Uterus (tissue), 4 donors: Measurements from ENCODE around the gene SND1. TPM values are rescaled to one million over a fixed set of nuclear protein-coding genes. Genes with fewer than 3 reads are reported as not detected.
A peak's percentile ranks its signal among the peaks of the same experiment; 100 is the strongest.

Source experiments
- DNase-seq, 2 donors: peaks; one replicate each; pipeline ENCODE4 v3.0.0-alpha.2; 2019 to 2020
- H3K27ac ChIP-seq, 2 donors: fragments of 200-600 bp; sonication (generic); 1 replicate in 1 of 2; 2 replicates in 1 of 2; pipeline ENCODE4 v1.5.1; 2016 to 2018
- H3K27me3 ChIP-seq, 2 donors: fragments of 200-600 bp; sonication (generic); one replicate each; pipeline ENCODE4 v1.5.1; 2018 to 2019; ENCODE audit warnings: control low read depth in 1 of 2
- H3K36me3 ChIP-seq, 2 donors: fragments of 200-600 bp; sonication (generic); one replicate each; pipeline ENCODE4 v1.5.1; 2019; ENCODE audit warnings: control low read depth in 1 of 2
- H3K4me1 ChIP-seq, 2 donors: fragments of 200-600 bp; sonication (generic); one replicate each; pipeline ENCODE4 v1.5.1; 2018 to 2019; ENCODE audit warnings: control low read depth in 1 of 2
- H3K4me3 ChIP-seq, 2 donors: fragments of 200-600 bp; sonication (generic); 1 replicate in 1 of 2; 2 replicates in 1 of 2; pipeline ENCODE4 v1.5.1; 2018 to 2019; ENCODE audit warnings: mild to moderate bottlenecking in 1 of 2
- H3K9me3 ChIP-seq, 2 donors: fragments of 200-600 bp; sonication (generic); one replicate each; pipeline ENCODE4 v1.5.1; 2019; ENCODE audit warnings: control low read depth in 1 of 2
- POLR2A ChIP-seq, 2 donors: fragments of 450-650 bp; IDR thresholded peaks; one replicate each; pipeline ENCODE4 v1.6.1; 2016; ENCODE audit warnings: antibody characterized with exemption in 2 of 2, mild to moderate bottlenecking in 1 of 2, moderate library complexity in 1 of 2
- intact Hi-C: fragments of 100-400 bp; cut with DNase I; formaldehyde crosslinking; loops from one replicate; pipeline ENCODE4 v1.15.1; 2023; ENCODE audit warnings: low total_unique reads
- total RNA-seq, 4 donors: library from RNA; depleted of rRNA in 3 of 4; stranded (reverse); fragments of >200 nt in 3 of 4; gene quantifications; one replicate each; pipeline versions ENCODE4 v1.1.0 to v1.2.4, GENCODE V29; 2014 to 2023
- TF ChIP-seq, protein P1 (sequence below), 4 experiments: fragments of 200-600 bp in 2 of 4; fragments of 450-650 bp in 2 of 4; sonication (generic) in 2 of 4; IDR thresholded peaks; one replicate each; pipeline ENCODE4 v1.5.1; 2016 to 2019; ENCODE audit warnings: antibody characterized with exemption in 4 of 4, mild to moderate bottlenecking in 2 of 4, moderate library complexity in 1 of 4
- donor health status: DM: yes; HTN: yes; CAD: no.

Gene SND1
- 100 to 1,000 TPM in 2 of 4 donors, 10 to 100 TPM in 2; 54.8 to 192 (median 117) TPM for total RNA-seq

DNA sequence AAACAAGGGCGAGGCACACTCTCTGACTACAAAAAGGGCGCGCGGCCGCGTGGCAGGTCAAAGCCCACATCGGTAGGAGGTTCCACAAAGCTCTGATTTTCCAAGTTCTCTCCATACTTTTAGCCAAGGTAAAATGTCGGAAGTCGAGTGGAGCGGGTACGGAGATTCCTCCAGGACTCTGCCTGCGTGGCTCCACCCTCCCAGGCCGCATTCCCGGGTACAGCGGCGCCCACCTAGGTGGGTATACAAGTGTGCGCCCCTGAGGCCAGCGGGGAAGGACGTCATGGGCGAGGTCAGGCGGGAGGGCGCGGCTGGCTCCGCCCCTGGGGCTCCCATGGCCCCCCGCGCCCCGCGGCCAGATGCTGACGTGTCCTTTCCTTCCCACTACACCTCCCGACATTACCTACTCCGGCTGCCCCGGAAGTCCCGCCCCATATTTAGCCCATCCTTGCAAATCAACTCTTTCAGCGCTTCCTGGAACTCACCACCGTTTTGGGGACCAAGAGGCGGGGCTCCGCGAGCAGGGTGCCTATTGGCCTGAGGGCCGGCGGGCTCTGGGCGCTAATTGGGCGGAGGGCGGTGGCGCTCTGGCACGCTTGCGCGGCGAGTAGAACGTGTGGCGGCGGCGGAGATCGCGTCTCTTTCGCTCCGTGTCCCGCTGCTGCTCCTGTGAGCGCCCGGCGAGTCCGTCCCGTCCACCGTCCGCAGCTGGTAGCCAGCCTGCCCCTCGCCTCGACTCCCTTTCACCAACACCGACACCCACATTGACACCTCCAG, at the start of gene SND1:
TSS of gene SND1 (plus strand) at position 639 of the 777 bp plus-strand sequence. CDS start 180 bp downstream, outside the sequence.
- H3K4me1 ChIP-seq, result no peaks in the 10 kb centered on the region
- no peaks in the 10 kb centered on the region for H3K27me3 ChIP-seq
- no peaks in the 10 kb centered on the region for H3K9me3 ChIP-seq
- peak within 1 kb of the TSS; percentile 93 to 100 for H3K4me3 ChIP-seq
- H3K27ac ChIP-seq, result peak within 1 kb of the TSS; percentile 95 to 98
- peak; percentile 99 to 100 for DNase-seq
- no peaks in the 10 kb centered on the region for H3K36me3 ChIP-seq
- intact Hi-C loops, result loop anchor here (5.0 kb wide), 1 partner anchor 64 kb away; the partner anchor contains the start of genes ARF5 and GCC1
- TF ChIP-seq, protein P1, sequence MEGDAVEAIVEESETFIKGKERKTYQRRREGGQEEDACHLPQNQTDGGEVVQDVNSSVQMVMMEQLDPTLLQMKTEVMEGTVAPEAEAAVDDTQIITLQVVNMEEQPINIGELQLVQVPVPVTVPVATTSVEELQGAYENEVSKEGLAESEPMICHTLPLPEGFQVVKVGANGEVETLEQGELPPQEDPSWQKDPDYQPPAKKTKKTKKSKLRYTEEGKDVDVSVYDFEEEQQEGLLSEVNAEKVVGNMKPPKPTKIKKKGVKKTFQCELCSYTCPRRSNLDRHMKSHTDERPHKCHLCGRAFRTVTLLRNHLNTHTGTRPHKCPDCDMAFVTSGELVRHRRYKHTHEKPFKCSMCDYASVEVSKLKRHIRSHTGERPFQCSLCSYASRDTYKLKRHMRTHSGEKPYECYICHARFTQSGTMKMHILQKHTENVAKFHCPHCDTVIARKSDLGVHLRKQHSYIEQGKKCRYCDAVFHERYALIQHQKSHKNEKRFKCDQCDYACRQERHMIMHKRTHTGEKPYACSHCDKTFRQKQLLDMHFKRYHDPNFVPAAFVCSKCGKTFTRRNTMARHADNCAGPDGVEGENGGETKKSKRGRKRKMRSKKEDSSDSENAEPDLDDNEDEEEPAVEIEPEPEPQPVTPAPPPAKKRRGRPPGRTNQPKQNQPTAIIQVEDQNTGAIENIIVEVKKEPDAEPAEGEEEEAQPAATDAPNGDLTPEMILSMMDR (IDR thresholded peaks at IDR 0.05), result peak in 1 of 4 experiments; percentile 3
- TF ChIP-seq POLR2A (IDR thresholded peaks at IDR 0.05), result peak; percentile 57 to 84

DNA sequence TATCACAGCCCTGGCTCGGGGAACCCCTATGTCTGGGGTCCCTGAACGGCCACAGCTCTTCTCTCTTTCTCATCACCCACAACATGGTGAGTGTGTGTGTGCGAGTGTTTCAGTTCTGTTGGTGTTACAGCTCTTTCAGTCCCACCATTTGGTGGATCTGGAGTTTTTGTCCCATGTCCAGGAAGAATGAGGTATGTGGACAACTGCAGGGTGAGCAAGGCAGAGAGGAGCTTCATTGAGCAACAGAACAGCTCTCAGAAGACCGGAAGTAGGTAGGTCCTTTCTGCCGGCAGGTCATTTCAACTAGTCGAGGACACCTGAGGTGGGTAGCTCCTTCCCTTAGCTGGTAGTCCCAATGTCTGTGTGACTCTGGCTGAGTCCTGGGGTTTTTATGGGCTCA, 43.5 kb upstream of the SND1 start:
- DNase-seq, result no peak
- TF ChIP-seq, protein P1 (IDR thresholded peaks at IDR 0.05), result no peak
- TF ChIP-seq POLR2A (IDR thresholded peaks at IDR 0.05), result no peak
- intact Hi-C loops, result no loop called here
- no peaks in the 10 kb centered on the region for H3K4me1 ChIP-seq
- no peaks in the 10 kb centered on the region for H3K36me3 ChIP-seq
- no peaks in the 10 kb centered on the region for H3K9me3 ChIP-seq
- no peak overlapping the region for H3K4me3 ChIP-seq
- H3K27me3 ChIP-seq, result no peaks in the 10 kb centered on the region
- no peak overlapping the region for H3K27ac ChIP-seq

- intact Hi-C loops, result no loop called here
- H3K36me3 ChIP-seq, result no peaks in the 10 kb centered on the region
- TF ChIP-seq, protein P1 (IDR thresholded peaks at IDR 0.05), result no peak
- no peak for TF ChIP-seq POLR2A (IDR thresholded peaks at IDR 0.05)
These were observed 42.7 kb upstream of the SND1 start for GRCh38 chr7:127609297-127609696.

DNA sequence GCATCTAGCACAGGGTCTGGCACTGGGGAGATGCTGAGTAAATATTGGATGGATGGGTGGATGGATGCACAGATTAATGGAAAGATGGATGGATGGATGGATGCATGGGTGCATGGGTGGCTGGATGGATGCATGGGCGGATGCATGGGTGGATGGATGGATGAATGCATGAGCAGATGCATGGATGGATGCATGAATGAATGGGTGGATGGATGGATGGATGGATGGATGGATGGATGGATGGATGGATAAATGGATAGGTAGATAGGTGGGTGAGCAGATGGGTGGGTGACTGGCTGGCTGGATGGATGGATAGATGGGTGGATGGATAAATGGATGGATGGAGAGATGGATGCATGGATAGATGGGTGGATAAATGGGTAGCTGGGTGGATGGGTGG, 39.7 kb upstream of the SND1 start:
- no peak overlapping the region for H3K27ac ChIP-seq
- TF ChIP-seq POLR2A (IDR thresholded peaks at IDR 0.05), result no peak
- TF ChIP-seq, protein P1 (IDR thresholded peaks at IDR 0.05), result no peak
- no peak for DNase-seq
- no peaks in the 10 kb centered on the region for H3K36me3 ChIP-seq
- no peaks in the 10 kb centered on the region for H3K27me3 ChIP-seq
- intact Hi-C loops, result no loop called here
- H3K9me3 ChIP-seq, result no peaks in the 10 kb centered on the region
- H3K4me3 ChIP-seq, result no peak overlapping the region
- no peaks in the 10 kb centered on the region for H3K4me1 ChIP-seq

More at GRCh38 chr7:127609297-127609696, 42.7 kb upstream of the SND1 start:
- H3K9me3 ChIP-seq, result no peaks in the 10 kb centered on the region
- no peak for DNase-seq
- H3K4me1 ChIP-seq, result no peaks in the 10 kb centered on the region
- H3K27me3 ChIP-seq, result no peaks in the 10 kb centered on the region
- no peak overlapping the region for H3K27ac ChIP-seq
- no peak overlapping the region for H3K4me3 ChIP-seq

- Histone ChIP-seq H3K27me3 (no peaks in the 10 kb centered on the region), H3K27ac (no peak overlapping the region), H3K9me3 (no peaks in the 10 kb centered on the region), H3K36me3 (no peaks in the 10 kb centered on the region), H3K4me3 (no peak overlapping the region), H3K4me1 (no peaks in the 10 kb centered on the region)
- no peak for DNase-seq
- TF ChIP-seq POLR2A (IDR thresholded peaks at IDR 0.05), result no peak
- TF ChIP-seq, protein P1 (IDR thresholded peaks at IDR 0.05), result no peak
- intact Hi-C loops, result no loop called here
These were observed 35.3 kb upstream of the SND1 start for GRCh38 chr7:127616724-127617123.
